ENCODE data around the gene HEPACAM. TPM values are rescaled to one million over a fixed set of nuclear protein-coding genes. Genes with fewer than 3 reads are reported as not detected.

HEPACAM gene
- total RNA-seq, 1 experiment from 2014 or later = not detected

- Histone ChIP-seq H3K36me3 (ENCODE audit: insufficient read depth, low read length, poor library complexity, severe bottlenecking) (no peaks in the 10 kb centered on the region), H3K9me3 (ENCODE audit: low read depth, low read length, poor library complexity, severe bottlenecking) (no peaks in the 10 kb centered on the region), H3K4me1 (ENCODE audit: insufficient read depth, low read length, poor library complexity, severe bottlenecking) (no peaks in the 10 kb centered on the region), H3K4me3 (ENCODE audit: low read depth, low read length, poor library complexity, severe bottlenecking) (no peak within 1 kb of the TSS), H3K27me3 (replicated peaks; ENCODE audit: insufficient read depth, low read depth, low read length, poor library complexity) (no peaks in the 10 kb centered on the region), H3K27ac (ENCODE audit: low read depth, low read length, poor library complexity, severe bottlenecking) (no peak within 1 kb of the TSS)
- DNase-seq (ENCODE audit: low spot score) = no peak
- ChIA-PET POLR2A (ENCODE audit: low non-redundant PET) (no interaction called here), CTCF (no interaction called here)
- BruUV-seq (replicated peaks) = no TSS peak
- no peak for TF ChIP-seq EZH2 (IDR thresholded peaks at IDR 0.05; ENCODE audit: borderline replicate concordance, low read depth, low read length, poor library complexity, severe bottlenecking)
- TF ChIP-seq, protein P1, sequence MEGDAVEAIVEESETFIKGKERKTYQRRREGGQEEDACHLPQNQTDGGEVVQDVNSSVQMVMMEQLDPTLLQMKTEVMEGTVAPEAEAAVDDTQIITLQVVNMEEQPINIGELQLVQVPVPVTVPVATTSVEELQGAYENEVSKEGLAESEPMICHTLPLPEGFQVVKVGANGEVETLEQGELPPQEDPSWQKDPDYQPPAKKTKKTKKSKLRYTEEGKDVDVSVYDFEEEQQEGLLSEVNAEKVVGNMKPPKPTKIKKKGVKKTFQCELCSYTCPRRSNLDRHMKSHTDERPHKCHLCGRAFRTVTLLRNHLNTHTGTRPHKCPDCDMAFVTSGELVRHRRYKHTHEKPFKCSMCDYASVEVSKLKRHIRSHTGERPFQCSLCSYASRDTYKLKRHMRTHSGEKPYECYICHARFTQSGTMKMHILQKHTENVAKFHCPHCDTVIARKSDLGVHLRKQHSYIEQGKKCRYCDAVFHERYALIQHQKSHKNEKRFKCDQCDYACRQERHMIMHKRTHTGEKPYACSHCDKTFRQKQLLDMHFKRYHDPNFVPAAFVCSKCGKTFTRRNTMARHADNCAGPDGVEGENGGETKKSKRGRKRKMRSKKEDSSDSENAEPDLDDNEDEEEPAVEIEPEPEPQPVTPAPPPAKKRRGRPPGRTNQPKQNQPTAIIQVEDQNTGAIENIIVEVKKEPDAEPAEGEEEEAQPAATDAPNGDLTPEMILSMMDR (conservative IDR thresholded peaks at IDR 0.05; ENCODE audit: low read depth, low read length) = no peak
- intact Hi-C loops (cut with micrococcal nuclease; ENCODE audit: unreplicated experiment) = no loop called here
These were observed 16.9 kb downstream of the HEPACAM start, which contains the start of gene HEPN1 for GRCh38 chr11:124918950-124919349. HEPN1 (plus strand) TSS chr11:124919250.

GRCh38 chr11:124917115-124917637 lies 18.7 kb downstream of the HEPACAM start:
- Histone ChIP-seq H3K4me1 (ENCODE audit: insufficient read depth, low read length, poor library complexity, severe bottlenecking) (no peaks in the 10 kb centered on the region), H3K36me3 (ENCODE audit: insufficient read depth, low read length, poor library complexity, severe bottlenecking) (no peaks in the 10 kb centered on the region), H3K27ac (ENCODE audit: low read depth, low read length, poor library complexity, severe bottlenecking) (no peak overlapping the region), H3K27me3 (replicated peaks; ENCODE audit: insufficient read depth, low read depth, low read length, poor library complexity) (no peaks in the 10 kb centered on the region), H3K4me3 (ENCODE audit: low read depth, low read length, poor library complexity, severe bottlenecking) (no peak overlapping the region), H3K9me3 (ENCODE audit: low read depth, low read length, poor library complexity, severe bottlenecking) (no peaks in the 10 kb centered on the region)
- BruUV-seq (replicated peaks) = no TSS peak
- peak; percentile 23 for DNase-seq (ENCODE audit: low spot score)
- POLR2A ChIA-PET (ENCODE audit: low non-redundant PET) = no interaction called here
- CTCF ChIA-PET = no interaction called here
- intact Hi-C loops (cut with micrococcal nuclease; ENCODE audit: unreplicated experiment) = no loop called here
- TF ChIP-seq, protein P1 (conservative IDR thresholded peaks at IDR 0.05; ENCODE audit: low read depth, low read length) = no peak
- no peak for TF ChIP-seq EZH2 (IDR thresholded peaks at IDR 0.05; ENCODE audit: borderline replicate concordance, low read depth, low read length, poor library complexity, severe bottlenecking)

DNA sequence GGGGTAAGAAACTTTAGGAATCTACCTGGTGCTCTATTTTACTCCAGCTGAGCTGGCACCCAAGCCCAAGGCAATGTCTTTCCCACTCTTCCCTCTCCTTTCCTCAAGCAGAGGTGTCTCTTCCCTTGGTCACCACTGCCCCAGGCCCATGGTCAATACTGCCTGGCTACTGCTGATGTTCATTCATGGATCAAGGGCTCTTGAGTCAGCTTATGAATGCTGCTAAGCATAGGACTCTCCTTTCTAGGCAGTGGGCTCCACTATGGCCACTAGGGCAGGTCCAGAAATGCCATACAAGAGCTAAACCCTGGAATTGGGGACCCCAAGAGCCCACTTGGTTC lies 19.5 kb downstream of the HEPACAM start:
- ChIA-PET CTCF (no interaction called here), POLR2A (ENCODE audit: low non-redundant PET) (no interaction called here)
- Histone ChIP-seq H3K27me3 (replicated peaks; ENCODE audit: insufficient read depth, low read depth, low read length, poor library complexity) (no peaks in the 10 kb centered on the region), H3K27ac (ENCODE audit: low read depth, low read length, poor library complexity, severe bottlenecking) (no peak overlapping the region), H3K4me1 (ENCODE audit: insufficient read depth, low read length, poor library complexity, severe bottlenecking) (no peaks in the 10 kb centered on the region), H3K9me3 (ENCODE audit: low read depth, low read length, poor library complexity, severe bottlenecking) (no peaks in the 10 kb centered on the region), H3K4me3 (ENCODE audit: low read depth, low read length, poor library complexity, severe bottlenecking) (no peak overlapping the region), H3K36me3 (ENCODE audit: insufficient read depth, low read length, poor library complexity, severe bottlenecking) (no peaks in the 10 kb centered on the region)
- DNase-seq (ENCODE audit: low spot score) = no peak
- no TSS peak for BruUV-seq (replicated peaks)
- intact Hi-C loops (cut with micrococcal nuclease; ENCODE audit: unreplicated experiment) = no loop called here
- no peak for TF ChIP-seq EZH2 (IDR thresholded peaks at IDR 0.05; ENCODE audit: borderline replicate concordance, low read depth, low read length, poor library complexity, severe bottlenecking)
- TF ChIP-seq, protein P1 (conservative IDR thresholded peaks at IDR 0.05; ENCODE audit: low read depth, low read length) = no peak
